Measurements from ENCODE around the gene PIAS2.

- TF ChIP-seq POLR2A (IDR thresholded peaks at IDR 0.05) = no peak
- TF ChIP-seq, protein P1, sequence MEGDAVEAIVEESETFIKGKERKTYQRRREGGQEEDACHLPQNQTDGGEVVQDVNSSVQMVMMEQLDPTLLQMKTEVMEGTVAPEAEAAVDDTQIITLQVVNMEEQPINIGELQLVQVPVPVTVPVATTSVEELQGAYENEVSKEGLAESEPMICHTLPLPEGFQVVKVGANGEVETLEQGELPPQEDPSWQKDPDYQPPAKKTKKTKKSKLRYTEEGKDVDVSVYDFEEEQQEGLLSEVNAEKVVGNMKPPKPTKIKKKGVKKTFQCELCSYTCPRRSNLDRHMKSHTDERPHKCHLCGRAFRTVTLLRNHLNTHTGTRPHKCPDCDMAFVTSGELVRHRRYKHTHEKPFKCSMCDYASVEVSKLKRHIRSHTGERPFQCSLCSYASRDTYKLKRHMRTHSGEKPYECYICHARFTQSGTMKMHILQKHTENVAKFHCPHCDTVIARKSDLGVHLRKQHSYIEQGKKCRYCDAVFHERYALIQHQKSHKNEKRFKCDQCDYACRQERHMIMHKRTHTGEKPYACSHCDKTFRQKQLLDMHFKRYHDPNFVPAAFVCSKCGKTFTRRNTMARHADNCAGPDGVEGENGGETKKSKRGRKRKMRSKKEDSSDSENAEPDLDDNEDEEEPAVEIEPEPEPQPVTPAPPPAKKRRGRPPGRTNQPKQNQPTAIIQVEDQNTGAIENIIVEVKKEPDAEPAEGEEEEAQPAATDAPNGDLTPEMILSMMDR (IDR thresholded peaks at IDR 0.05) = no peak
These were observed 35.9 kb upstream of the PIAS2 start for GRCh38 chr18:46953195-46953594.
